GM19035 (cell line): ENCODE results near the gene NES.
"Not testable (repeated sequence)": the region's sequence is repeated elsewhere in the genome, so short reads cannot be mapped to it uniquely, and the experiment has no call there.

ENCODE experiments used
- ATAC-seq: cut with Tn5 transposase; IDR thresholded peaks from one replicate; pipeline ENCODE4 v1.9.1; 2021; ENCODE audit not compliant: unreplicated experiment

Gene NES

DNA sequence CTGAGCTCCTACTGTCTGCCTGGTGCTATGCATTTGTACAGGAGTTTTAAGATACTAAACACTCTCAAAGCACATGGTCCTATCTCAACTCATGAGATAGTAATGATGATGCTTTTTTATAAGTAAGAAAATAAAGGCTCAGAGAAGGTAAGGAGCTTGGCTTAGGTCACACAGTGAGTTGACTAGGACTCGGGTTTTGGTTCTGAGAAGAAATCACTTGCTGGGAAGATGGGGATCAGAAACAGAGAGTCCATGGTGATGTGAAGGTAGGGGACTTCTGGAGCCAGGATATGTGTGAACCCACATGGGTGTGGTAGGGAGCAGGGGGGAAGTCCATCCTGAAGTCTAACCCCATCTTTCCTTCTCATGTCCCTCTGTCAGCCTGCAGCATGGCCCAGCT is 31.5 kb downstream of the NES start:
- ATAC-seq = no peak

DNA sequence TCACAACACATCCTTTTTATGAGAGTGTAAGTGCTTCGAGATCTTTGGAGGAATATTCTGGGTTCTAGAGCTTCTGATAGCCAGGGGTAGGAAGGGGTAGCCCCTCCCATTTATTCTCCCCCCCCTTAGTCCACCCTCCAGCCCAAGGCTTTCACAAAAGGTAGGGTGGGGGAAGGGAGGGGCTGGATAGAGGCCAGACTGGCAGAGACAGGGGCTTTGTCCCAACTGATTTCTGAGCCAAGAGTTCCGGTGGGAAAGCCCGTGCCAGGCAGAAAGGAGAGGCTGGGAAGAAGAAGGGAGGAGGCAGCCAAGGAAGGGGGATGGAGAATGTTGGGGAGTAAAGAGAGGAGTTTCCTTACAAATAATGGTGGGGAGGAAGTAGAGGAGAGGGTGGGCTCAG is 32.2 kb downstream of the NES start:
- ATAC-seq = no peak

DNA sequence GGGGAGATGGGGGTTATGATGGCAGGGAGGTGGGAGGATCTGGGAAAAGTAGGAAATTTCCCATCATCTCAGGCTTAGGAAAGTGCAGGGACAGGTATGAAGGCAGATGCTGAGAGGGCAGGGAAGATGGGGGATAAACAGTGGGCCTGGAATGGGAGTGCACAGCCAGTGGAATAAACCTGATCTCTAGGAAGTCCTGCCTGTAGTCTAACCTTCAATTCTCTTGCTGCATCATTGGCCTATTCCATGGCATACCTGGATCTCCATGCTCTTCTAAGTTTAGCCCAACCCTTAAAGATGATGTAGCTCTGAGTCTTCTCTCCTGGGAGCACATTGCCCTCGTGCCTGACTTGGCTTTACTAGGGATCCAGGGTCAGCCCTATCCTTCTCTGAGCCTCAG is 32.6 kb downstream of the NES start:
- no peak for ATAC-seq

DNA sequence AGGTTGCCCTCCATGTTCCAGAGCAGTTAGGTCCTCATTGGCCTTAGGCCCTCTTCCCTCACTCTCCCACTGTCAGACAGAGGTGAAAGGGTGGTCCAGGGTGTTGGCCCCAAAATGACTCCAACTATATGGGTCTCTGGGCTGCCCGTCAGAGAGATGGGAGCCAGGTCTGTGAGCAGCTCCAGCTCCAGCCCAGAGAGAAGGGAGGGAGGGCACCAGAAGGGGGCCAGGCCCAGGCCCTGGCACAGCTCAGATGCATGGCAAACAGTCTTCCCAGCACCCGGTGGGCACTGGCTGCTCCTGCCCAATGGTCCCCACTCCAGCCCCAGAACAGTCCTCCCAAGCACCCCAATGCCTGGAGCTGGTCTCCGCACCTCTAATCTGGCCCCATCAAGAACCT is 33.1 kb downstream of the NES start:
- no peak for ATAC-seq

DNA sequence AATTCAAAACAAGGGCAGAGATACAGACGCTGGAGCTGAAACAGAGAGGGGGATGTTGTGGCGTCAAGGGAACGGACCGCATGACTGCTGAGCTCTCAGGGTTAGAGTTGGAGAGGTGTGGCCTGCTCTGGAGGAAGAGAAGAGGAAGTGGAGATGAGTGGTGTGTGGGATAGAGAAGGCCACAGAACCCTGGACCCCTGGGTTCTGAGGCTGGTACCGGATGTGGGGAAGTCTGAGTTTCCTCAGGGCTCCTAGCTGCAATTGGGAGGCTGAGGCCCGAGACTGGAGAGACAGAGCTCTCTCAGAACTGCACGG is 33.5 kb downstream of the NES start:
- no peak for ATAC-seq

DNA sequence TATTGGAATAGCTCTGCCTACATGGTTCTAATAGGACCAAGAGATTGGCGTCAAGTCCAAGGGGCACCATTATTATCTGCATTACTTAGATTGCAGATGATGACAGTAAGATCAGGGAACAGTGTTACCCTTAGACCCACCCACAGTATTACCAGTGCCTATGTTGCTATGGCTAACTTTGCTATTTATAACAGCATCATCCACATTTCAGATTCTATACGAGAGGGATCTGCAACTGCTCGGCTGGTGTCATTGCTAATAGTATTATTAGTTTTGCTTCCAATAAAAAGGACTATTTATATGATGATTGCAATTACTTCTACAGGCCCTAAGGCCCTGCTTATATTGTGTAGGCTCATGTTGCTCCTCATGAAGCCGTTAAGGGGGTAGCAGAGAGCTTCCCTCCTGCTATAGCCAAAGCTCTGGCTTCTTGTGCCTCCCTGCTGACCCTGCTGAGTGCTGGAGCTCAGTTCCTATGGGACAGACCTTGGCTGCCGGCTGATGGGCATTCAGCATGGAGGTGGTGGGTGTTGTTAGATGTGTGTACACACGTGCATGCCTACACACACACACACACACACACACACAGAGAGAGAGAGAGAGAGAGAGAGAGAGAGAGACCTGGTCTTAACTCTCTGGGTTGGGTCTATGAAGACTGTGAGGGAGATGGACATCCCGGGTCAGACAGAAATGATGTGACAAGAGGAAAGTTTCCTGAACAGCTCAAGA is 34.0 kb downstream of the NES start:
- ATAC-seq = no peak

DNA sequence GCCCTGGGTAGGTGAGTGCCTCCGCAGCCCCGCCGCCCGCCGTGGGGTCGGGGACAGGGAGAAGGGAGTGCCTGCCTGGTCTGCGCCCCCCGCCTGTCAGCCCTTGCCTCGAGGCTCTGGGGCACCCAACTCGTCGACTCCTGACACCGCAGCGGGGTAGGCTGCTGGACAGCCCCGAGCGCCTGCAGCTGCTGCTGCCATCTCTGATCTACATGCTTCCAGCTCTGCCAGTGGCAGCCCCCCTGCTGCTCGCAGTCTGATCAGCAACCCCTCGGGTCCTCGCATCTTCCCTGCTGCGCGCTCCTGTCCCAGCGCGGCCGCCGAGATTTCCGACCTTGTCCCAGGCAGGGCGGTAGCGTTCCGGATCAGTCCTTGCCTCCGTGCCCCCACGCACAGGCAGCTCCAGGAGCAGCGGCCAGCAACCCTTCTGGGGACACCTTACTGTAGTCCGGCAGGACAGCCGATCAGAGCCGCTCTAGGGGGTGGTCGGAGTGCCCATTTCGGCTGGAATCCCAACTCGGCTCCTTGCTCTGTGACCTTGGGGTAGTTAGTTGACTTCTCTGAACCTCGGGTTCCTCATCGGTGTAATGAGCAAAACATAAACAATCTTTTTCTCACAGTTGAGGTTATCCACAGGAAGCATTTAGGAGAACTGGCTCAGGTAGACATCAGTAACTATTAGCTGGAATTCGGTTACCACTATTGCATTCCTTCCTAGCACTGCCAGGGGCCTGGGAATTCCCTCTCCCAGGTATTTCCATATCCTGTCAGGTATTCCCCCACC is 34.8 kb downstream of the NES start:
- ATAC-seq = no peak

DNA sequence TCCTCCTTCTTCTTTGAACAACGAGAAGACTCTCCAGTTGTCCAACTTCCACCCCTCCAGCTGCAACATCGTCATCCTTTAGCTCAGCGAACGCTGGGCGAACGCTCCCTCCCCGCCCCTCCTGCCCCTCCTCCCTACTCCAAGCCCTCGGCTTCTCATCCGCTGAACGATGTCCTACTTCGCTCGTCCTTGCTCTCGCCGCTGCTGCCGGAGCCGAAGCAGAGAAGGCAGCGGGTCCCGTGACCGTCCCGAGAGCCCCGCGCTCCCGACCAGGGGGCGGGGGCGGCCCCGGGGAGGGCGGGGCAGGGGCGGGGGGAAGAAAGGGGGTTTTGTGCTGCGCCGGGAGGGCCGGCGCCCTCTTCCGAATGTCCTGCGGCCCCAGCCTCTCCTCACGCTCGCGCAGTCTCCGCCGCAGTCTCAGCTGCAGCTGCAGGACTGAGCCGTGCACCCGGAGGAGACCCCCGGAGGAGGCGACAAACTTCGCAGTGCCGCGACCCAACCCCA is 35.4 kb downstream of the NES start, which contains the start of gene BCAN:
Gene BCAN (plus strand): TSS at position 357 of the 504 bp plus-strand sequence. CDS start 3,938 bp downstream, outside the sequence.
- ATAC-seq = no peak

DNA sequence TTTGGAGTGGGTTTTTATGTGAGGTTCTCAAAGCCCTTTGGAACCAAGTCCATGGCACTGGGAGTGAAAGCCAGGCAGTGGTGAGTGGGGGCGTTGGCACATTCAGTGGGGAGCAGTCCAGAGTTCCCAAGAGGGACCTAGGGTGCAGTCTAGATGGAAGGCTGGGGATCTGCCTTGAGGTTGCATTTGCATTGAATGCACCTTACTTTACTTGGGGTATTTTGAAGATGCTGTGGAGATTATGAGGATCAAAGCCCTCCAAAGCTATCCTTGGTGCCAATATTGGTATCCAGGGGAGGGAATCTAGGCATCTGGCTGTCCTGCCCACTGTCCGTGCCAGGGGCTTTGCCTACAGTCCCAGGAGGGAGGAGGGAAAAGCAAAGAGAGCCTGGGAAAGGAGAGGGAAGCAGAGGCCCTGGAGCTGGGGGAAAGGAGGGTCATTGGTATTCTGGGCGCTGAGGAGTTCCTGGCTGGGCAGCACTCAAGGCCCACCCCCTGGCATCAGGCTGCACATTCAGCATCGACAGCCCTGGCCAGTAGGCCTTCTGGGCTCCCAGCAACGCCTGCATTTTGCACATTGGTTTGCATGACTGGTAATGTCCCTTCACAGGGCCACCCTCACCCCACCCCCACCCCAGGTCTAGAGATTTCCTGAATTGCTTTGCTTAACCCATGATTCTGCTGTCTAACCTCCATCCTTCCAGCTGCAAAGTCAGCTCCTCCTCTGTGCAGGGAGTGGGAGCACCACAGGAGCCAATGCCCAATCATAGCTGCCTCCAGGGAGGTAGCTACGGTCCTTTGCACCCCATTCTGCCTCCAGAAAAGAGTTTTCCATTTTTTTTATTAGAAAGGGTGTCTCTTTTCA is 36.1 kb downstream of the NES start:
- ATAC-seq = no peak

DNA sequence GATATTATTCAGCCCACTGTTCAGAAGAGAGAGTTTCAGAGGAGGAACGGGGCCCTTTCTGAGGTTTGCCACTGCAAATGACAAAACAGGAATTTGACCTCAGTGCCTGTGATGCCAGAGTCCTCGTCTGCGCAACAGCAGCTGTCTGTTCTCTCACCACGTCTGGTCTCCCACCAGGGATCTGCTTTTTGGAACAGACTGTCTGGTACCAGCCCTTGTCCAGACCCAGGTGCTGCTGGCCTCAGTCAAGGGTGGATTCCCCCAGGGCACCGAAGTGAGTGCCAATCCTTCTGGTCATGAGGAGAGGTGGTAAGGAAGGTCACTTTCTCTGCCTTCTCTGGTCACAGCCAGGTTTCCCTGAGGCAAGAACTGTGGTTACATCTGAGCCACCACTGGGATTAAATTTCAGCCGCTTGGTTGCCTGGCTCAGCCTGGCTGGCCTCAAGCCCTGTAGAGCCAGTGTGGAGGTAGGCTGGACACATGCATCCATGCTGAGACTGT is 37.6 kb downstream of the NES start:
- no peak for ATAC-seq

DNA sequence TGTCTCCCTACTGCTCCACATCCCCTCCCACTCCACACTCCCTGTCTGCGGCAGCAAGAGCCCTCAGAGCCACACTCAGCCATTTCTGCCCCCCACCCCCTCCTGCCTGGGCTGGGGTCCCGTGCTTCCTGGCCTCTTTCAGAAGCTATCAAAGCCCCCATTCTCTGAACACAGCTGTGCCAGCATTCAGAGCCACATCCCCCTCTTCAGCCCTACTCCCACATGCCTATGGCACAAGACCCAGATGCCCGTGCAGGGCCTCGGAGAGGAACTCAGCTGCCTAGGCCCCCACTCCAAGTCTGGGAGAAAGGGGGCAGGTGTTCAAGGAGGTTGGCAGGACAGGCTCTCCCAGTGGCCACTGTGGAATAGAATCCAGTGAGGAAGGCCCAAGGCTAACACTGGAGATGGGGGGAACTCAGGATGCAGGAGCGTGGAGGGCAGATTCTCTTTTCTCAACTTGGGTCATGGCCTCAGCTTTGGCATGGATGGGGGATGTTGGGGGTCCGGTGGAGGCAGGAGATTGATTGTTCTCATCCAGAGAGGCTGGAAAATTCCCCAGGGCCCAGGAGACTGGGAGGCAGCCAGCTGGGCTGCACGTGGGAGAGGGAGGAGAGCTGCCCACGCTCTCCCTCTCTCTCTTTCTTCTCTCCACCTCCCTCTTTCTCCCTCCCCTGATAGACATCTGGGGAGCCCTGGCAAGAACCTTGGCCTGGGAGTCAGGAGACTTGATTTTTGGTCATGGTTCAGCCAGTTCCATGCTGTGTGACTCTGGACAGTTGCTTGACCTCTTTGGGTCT is 38.8 kb downstream of the NES start:
- ATAC-seq = no peak

DNA sequence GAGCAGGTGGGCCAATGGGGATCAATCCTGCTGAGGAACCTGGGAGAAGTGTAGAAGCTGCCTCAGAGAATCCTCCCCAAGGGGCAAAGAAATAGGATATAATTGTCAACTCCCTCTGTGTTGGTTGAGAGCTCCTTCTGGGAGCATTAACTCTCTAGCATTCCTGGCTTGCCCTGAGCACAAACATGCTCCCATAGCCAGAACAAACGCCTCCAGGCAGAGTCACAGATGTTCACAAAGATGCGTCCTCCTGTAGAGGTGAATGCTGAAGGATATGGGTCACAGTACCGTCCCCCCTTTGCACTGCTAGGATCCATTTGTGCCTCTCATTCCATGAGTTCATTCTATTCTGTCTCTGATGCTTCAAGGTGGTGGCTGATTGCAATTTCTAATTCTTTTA is 44.9 kb downstream of the NES start:
- no peak for ATAC-seq

DNA sequence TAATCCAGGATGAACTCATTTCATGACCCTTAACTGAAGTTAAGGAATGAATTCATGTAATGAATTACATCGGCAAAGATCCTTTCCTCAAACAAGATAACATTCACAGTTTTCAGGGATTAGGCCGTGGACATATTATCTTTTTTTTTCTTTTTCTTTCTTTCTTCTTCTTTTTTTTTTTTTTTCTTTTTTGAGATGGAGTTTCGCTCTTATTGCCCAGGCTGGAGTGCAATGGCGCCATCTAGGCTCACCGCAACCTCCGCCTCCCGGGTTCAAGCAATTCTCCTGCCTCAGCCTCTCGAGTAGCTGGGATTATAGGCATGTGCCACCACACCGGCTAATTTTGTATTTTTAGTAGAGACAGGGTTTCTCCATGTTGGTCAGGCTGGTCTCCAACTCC is 46.1 kb downstream of the NES start:
- not testable (repeated sequence) for ATAC-seq

DNA sequence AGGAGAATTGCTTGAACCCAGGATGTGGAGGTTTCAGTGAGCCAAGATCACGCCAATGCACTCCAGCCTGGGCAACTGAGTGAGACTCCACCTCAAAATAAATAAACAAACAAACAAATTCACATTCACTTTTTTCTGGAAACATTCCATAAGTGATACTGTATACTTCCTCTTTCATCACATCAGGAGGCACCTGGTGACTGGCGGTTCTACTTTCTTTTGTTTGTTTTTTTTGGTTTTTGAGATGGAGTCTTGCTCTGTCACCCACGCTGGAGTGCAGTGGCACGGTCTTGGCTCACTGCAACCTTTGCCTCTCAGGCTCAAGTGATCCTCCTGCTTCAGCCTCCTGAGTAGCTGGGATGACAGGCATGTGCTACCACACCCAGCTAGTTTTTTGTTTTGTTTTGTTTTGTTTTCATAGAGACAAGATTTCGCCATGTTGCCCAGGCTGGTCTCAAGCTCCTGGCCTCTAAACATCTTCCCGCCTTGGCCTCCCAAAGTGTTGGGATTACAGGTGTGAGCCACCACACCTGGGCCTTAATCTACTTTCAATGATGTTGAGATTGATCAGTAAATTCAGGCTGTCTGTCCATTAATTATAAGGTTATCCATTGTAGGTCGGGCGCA is 47.3 kb downstream of the NES start:
- ATAC-seq = no peak

DNA sequence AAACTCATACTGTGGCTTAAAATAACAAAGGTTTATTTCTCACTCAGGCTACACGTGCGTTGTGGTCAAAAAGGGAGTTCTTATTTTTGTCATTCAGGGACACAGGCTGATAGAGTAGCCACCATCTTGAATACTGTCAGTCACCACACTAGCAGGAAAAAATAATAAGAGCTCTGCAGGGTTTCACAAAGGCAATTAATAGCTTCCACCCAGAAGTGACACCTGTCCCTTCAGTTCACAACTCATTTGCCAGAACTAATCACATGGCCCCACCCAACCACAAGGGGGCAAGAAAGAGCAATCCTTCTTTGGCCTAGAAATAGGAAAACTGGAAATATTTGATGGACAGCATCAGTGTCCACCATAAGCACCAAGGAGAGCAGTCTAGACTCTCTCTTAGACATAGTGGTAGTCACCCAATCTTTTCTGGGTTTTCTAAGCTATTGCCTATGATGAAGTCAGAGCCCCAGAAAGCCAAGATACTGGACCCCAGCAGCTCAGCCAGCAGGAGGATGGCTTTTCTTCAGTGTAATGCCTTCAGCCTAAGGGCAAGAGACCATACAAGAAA is 49.8 kb downstream of the NES start:
- no peak for ATAC-seq

DNA sequence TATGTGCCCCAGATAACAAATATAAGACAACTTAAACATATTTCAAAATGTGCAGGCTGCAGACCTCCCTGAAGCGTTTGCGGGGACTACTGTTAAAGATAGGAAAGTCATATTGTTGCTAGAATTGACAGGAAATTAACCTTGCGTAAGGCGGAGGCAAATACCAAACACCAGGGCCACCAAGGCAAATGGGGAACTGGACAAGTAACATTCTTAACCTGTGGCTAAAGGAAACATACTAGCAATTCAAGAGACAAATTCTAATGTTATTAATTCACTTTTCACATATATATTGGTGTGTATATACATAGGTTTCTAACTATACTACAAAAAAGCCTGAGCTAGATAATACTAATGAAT is 51.1 kb downstream of the NES start:
- ATAC-seq = no peak

DNA sequence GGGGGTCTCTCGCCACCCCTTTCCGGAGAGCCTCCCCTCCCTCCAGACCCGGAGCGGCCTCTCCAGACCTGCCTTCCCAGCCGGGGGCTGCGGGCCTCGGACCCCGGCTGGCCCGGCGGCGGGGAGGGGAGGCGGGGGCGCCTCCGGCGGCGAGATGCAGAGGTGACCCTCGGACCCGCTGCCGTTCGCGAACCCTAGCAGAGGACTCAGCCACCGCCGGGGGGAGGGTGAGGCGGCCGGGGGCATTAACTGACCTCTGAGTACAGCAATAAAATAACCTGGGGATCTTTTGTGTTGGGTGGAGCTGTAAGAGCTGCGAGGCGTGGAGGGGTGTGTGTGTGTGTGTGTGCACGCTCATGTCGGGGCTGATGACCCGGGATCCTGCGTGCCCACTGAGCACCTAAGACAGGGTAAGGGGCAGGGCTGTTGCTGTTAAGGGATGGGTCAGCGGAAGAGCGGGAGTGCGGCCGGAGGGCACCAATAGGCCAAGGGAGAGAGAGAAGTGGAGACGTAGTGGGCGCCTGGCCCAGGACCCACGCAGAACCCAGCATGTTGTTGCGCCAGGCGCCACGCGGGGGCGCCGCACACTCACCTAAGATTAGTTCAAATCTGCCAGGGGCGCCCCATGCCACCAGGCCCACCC is 51.6 kb downstream of the NES start:
- no peak for ATAC-seq

DNA sequence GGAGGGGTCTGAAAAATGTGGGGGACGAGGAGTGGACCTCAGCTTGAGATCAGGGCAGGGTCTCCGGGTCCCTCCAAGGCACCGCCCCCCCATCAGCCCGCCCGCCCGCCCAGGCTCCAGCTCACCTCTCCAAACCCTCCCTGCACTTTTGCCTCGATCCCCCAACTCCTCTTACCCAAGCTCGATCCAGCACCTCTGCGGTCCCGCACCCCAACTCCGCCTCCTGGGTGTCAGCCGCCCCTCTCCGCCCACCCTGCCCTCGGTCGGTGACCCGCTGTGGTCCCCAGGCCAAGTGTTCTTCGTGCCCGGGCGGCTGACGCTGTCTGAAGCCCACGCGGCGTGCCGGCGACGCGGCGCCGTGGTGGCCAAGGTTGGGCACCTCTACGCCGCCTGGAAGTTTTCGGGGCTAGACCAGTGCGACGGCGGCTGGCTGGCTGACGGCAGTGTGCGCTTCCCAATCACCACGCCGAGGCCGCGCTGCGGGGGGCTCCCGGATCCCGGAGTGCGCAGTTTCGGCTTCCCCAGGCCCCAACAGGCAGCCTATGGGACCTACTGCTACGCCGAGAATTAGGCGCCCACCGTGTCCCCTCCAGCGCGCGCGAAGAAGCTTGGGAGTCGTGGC is 52.3 kb downstream of the NES start:
- ATAC-seq = no peak
